ENCODE data around the gene TTC7B.

DNA sequence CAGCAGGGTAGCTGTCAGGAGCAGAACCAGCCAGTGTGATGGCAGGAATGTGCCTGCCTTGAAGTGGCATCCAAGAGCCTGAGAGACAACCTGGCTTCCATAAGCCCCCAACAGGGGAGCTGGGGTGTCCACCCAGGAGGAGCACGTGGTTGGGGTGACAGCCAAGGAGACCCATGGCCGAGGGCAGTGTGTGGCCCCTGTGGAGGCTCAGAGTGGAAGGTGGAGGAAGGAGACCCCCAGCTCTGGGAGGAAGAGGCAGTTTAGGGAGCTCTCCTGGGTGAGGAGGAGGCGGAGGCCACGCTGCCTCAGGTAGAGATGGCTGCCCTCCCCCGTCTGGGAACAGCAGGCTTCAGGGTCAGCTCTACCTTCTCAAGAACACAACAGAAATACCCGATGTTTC lies 272.4 kb downstream of the TTC7B start:
- TF ChIP-seq EZH2 (IDR thresholded peaks at IDR 0.05; ENCODE audit: insufficient read depth, poor library complexity, severe bottlenecking) (no peak), EZH2phosphoT487 (IDR thresholded peaks at IDR 0.05; ENCODE audit: insufficient read depth, low read depth) (no peak)
